ENCODE data around the gene MCC.

The MCC gene

DNA sequence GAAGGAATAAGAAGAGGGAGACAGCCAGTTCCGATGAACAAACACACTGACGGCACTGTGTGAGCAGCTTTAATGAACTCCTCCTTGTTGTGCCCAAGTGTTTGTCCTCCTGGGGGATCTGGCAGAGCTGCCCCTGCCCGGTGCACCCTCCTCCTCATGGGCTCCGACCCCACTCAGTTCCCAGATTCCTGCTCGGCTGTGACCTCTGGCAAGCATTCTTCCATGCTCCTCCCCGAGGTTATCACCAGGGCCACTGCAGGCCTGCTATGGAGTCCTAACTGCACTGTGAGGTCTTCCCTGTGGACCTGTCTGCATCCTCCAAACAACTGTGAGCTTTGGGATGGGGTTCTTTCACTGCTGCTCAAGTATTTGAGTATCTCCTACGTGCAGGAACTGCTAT, 369.5 kb downstream of the MCC start:
- H3K4me3 ChIP-seq (ENCODE audit: low read depth in 1 of 2, low read length in 2 of 2), result no peak overlapping the region
- H3K9me3 ChIP-seq (ENCODE audit: control insufficient read depth in 1 of 2, low read length in 2 of 2), result no peaks in the 10 kb centered on the region
- H3K9ac ChIP-seq (ENCODE audit: low read depth in 1 of 2, low read length in 2 of 2), result no peak overlapping the region

DNA sequence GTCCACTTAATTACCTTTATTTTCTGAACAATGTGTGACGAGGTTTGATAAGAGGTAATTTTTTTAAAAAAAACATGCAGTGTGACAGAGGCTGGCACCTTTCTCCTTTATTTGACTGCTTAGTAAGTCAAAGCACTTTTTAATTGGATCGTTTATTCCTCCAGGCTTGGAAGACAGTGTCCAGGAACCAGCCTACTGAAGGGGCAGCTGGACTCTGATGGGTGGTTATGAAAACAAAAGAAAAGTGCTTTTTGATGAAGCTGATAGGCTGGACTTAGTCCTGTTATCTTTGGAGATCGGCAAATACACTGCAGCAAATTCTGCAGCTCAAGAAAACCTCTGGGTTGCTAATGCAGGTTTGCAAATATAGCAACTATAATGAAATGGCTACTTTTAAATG, 370.0 kb downstream of the MCC start:
- H3K27ac ChIP-seq (ENCODE audit: low read depth, low read length), result no peak overlapping the region
- H3K9me3 ChIP-seq (ENCODE audit: control insufficient read depth in 1 of 2, low read length in 2 of 2), result no peaks in the 10 kb centered on the region
- no peaks in the 10 kb centered on the region for H3K27me3 ChIP-seq (ENCODE audit: control insufficient read depth in 1 of 2, insufficient read depth in 2 of 2, low read length in 2 of 2)
- no peaks in the 10 kb centered on the region for H3K36me3 ChIP-seq (ENCODE audit: control insufficient read depth in 1 of 2, insufficient read depth in 2 of 2, low read length in 2 of 2)
- no peak overlapping the region for H3K4me3 ChIP-seq (ENCODE audit: low read depth in 1 of 2, low read length in 2 of 2)
- H3K4me1 ChIP-seq (ENCODE audit: control insufficient read depth in 1 of 2, insufficient read depth in 2 of 2, low read length in 2 of 2), result peaks cover 0 to 10% of the 10 kb centered on the region in 2 donors
- no peak overlapping the region for H3K9ac ChIP-seq (ENCODE audit: low read depth in 1 of 2, low read length in 2 of 2)

More for the DNA sequence above, 369.5 kb downstream of the MCC start:
- Histone ChIP-seq H3K36me3 (ENCODE audit: control insufficient read depth in 1 of 2, insufficient read depth in 2 of 2, low read length in 2 of 2) (no peaks in the 10 kb centered on the region), H3K4me1 (ENCODE audit: control insufficient read depth in 1 of 2, insufficient read depth in 2 of 2, low read length in 2 of 2) (peaks cover 0 to 10% of the 10 kb centered on the region in 2 donors), H3K27me3 (ENCODE audit: control insufficient read depth in 1 of 2, insufficient read depth in 2 of 2, low read length in 2 of 2) (no peaks in the 10 kb centered on the region), H3K27ac (ENCODE audit: low read depth, low read length) (no peak overlapping the region)

- no peaks in the 10 kb centered on the region for H3K9me3 ChIP-seq (ENCODE audit: control insufficient read depth in 1 of 2, low read length in 2 of 2)
- no peak overlapping the region for H3K27ac ChIP-seq (ENCODE audit: low read depth, low read length)
- no peak overlapping the region for H3K4me3 ChIP-seq (ENCODE audit: low read depth in 1 of 2, low read length in 2 of 2)
- H3K4me1 ChIP-seq (ENCODE audit: control insufficient read depth in 1 of 2, insufficient read depth in 2 of 2, low read length in 2 of 2), result peaks cover 0 to 10% of the 10 kb centered on the region in 2 donors
- no peak overlapping the region for H3K9ac ChIP-seq (ENCODE audit: low read depth in 1 of 2, low read length in 2 of 2)
- H3K27me3 ChIP-seq (ENCODE audit: control insufficient read depth in 1 of 2, insufficient read depth in 2 of 2, low read length in 2 of 2), result no peaks in the 10 kb centered on the region
- H3K36me3 ChIP-seq (ENCODE audit: control insufficient read depth in 1 of 2, insufficient read depth in 2 of 2, low read length in 2 of 2), result no peaks in the 10 kb centered on the region
These were observed 370.6 kb downstream of the MCC start for GRCh38 chr5:113117543-113118115.

DNA sequence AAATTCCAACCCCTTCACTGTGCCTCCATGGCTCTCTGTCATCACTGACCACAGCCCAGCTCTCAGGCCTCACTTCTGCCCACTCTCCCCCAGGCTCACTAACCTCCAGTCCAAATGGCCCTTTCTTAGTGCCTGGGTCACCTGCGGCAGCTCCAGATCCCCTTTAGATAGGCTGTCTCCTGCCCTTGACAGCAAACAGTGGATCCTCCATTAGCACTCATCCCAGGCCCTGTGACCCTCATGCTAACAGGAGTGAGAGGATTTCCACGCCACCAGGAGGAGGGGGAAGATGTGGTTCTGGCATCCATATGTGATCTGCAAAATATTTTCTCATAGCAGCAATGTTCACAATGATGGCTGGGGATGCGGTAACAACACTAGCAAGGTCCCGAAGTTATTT, 372.3 kb downstream of the MCC start:
- Histone ChIP-seq H3K36me3 (ENCODE audit: control insufficient read depth in 1 of 2, insufficient read depth in 2 of 2, low read length in 2 of 2) (no peaks in the 10 kb centered on the region), H3K4me3 (ENCODE audit: low read depth in 1 of 2, low read length in 2 of 2) (no peak overlapping the region), H3K9me3 (ENCODE audit: control insufficient read depth in 1 of 2, low read length in 2 of 2) (no peaks in the 10 kb centered on the region), H3K4me1 (ENCODE audit: control insufficient read depth in 1 of 2, insufficient read depth in 2 of 2, low read length in 2 of 2) (peaks cover 0 to 10% of the 10 kb centered on the region in 2 donors), H3K27me3 (ENCODE audit: control insufficient read depth in 1 of 2, insufficient read depth in 2 of 2, low read length in 2 of 2) (no peaks in the 10 kb centered on the region), H3K9ac (ENCODE audit: low read depth in 1 of 2, low read length in 2 of 2) (no peak overlapping the region), H3K27ac (ENCODE audit: low read depth, low read length) (no peak overlapping the region)

DNA sequence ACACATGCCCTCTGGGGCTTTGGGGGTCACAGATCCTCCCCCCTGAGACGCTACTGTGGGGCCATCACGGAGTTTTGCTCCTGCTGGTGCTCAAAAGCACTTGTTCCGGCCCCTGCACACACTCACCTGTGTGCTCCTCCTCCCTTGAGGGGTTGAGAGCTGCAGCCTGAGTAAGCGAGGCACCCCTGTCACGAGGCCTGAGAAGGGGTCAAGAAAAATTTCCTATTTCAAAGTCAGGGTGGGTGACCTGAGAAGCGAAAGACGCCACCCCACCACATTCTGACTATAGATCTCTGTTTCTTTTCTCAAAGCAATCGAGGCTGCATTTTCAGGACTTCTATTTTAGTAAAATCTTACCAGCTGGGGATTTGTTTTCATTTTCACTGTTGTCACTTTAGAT, 373.2 kb downstream of the MCC start:
- Histone ChIP-seq H3K27me3 (ENCODE audit: control insufficient read depth in 1 of 2, insufficient read depth in 2 of 2, low read length in 2 of 2) (no peaks in the 10 kb centered on the region), H3K27ac (ENCODE audit: low read depth, low read length) (no peak overlapping the region), H3K9ac (ENCODE audit: low read depth in 1 of 2, low read length in 2 of 2) (no peak overlapping the region), H3K36me3 (ENCODE audit: control insufficient read depth in 1 of 2, insufficient read depth in 2 of 2, low read length in 2 of 2) (no peaks in the 10 kb centered on the region), H3K4me3 (ENCODE audit: low read depth in 1 of 2, low read length in 2 of 2) (no peak overlapping the region), H3K9me3 (ENCODE audit: control insufficient read depth in 1 of 2, low read length in 2 of 2) (no peaks in the 10 kb centered on the region), H3K4me1 (ENCODE audit: control insufficient read depth in 1 of 2, insufficient read depth in 2 of 2, low read length in 2 of 2) (peaks cover 0 to 10% of the 10 kb centered on the region in 2 donors)

DNA sequence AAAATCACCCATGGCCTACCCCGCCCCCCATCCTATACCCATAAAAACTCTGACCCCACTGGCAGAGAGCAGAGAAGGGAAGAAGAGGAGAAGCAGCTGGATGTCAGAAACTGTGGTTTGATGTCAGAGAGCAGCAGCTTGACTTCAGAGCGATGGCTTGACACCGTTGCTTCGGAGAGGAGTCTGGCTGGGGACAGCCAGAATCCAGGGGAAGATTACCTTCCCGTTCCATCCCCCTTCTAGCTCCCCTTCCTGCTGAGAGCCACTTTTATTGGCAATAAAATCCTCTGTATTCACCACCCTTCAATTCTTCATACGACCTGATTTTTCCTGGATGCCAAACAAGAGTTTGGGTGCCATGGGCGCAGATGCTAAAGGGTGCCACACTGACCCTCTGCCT, 373.7 kb downstream of the MCC start:
- Histone ChIP-seq H3K27me3 (ENCODE audit: control insufficient read depth in 1 of 2, insufficient read depth in 2 of 2, low read length in 2 of 2) (no peaks in the 10 kb centered on the region), H3K9me3 (ENCODE audit: control insufficient read depth in 1 of 2, low read length in 2 of 2) (no peaks in the 10 kb centered on the region), H3K27ac (ENCODE audit: low read depth, low read length) (no peak overlapping the region), H3K4me3 (ENCODE audit: low read depth in 1 of 2, low read length in 2 of 2) (no peak overlapping the region), H3K36me3 (ENCODE audit: control insufficient read depth in 1 of 2, insufficient read depth in 2 of 2, low read length in 2 of 2) (no peaks in the 10 kb centered on the region), H3K9ac (ENCODE audit: low read depth in 1 of 2, low read length in 2 of 2) (no peak overlapping the region), H3K4me1 (ENCODE audit: control insufficient read depth in 1 of 2, insufficient read depth in 2 of 2, low read length in 2 of 2) (peaks cover 0 to 7% of the 10 kb centered on the region in 2 donors)

DNA sequence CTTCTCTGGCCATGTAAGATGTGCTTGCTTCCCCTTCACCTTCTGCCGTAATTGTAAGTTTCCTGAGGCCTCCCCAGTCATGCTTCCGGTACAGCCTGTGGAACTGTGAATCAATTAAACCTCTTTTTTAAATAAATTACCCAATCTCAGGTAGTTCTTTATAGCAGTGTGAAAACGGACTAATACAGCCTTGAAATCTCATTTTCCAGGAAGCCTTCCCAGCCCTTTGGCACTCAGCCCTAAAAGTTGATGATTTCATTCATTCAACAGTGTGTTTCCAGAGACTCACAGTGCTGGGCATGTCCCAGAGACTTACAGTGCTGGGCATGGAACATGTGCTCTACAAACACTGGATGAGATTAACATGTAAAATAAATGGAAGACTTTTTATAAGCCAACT, 375.8 kb downstream of the MCC start:
- no peaks in the 10 kb centered on the region for H3K9me3 ChIP-seq (ENCODE audit: control insufficient read depth in 1 of 2, low read length in 2 of 2)
- H3K27ac ChIP-seq (ENCODE audit: low read depth, low read length), result no peak overlapping the region
- H3K27me3 ChIP-seq (ENCODE audit: control insufficient read depth in 1 of 2, insufficient read depth in 2 of 2, low read length in 2 of 2), result no peaks in the 10 kb centered on the region
- H3K36me3 ChIP-seq (ENCODE audit: control insufficient read depth in 1 of 2, insufficient read depth in 2 of 2, low read length in 2 of 2), result no peaks in the 10 kb centered on the region
- H3K4me3 ChIP-seq (ENCODE audit: low read depth in 1 of 2, low read length in 2 of 2), result no peak overlapping the region
- no peaks in the 10 kb centered on the region for H3K4me1 ChIP-seq (ENCODE audit: control insufficient read depth in 1 of 2, insufficient read depth in 2 of 2, low read length in 2 of 2)
- no peak overlapping the region for H3K9ac ChIP-seq (ENCODE audit: low read depth in 1 of 2, low read length in 2 of 2)

DNA sequence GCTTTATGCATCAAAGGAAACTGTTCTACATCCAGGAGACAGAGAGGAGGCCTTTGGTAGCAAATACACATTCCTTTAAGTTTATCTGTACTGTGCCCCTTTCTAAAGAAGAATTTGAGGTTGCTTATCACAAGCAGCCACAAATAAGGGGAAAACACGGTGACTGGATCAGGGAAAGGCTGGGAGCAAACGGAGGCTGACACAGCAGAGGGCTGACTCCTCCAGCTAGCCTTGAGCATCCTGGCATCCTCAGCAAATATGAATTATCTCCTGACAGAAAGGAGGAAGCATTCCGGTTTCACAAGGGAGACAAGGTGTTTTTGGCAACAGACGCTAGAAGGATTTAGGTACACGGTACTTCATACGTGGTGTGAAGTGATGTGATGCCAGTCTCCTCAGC, 378.1 kb downstream of the MCC start:
- Histone ChIP-seq H3K4me1 (ENCODE audit: control insufficient read depth in 1 of 2, insufficient read depth in 2 of 2, low read length in 2 of 2) (no peaks in the 10 kb centered on the region), H3K27ac (ENCODE audit: low read depth, low read length) (no peak overlapping the region), H3K4me3 (ENCODE audit: low read depth in 1 of 2, low read length in 2 of 2) (no peak overlapping the region), H3K36me3 (ENCODE audit: control insufficient read depth in 1 of 2, insufficient read depth in 2 of 2, low read length in 2 of 2) (no peaks in the 10 kb centered on the region), H3K9ac (ENCODE audit: low read depth in 1 of 2, low read length in 2 of 2) (no peak overlapping the region), H3K9me3 (ENCODE audit: control insufficient read depth in 1 of 2, low read length in 2 of 2) (no peaks in the 10 kb centered on the region), H3K27me3 (ENCODE audit: control insufficient read depth in 1 of 2, insufficient read depth in 2 of 2, low read length in 2 of 2) (no peaks in the 10 kb centered on the region)

DNA sequence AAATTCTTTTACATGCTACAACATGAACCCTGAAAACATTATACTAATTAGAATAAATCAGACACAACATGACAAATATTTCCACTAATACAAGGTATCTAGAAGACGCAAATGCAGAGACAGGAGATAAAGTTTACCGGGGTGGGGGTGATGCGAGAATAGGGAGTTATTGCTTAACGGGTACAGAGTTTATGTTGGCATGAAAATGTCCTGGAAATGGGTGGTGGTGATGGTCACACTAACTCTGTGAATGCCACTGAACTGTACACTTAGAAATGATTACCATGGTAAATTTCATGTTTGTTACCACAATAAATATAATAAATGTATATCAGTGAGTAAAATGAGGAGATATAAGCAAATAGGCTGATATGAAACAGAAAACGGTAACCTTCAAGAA, 378.9 kb downstream of the MCC start:
- Histone ChIP-seq H3K4me1 (ENCODE audit: control insufficient read depth in 1 of 2, insufficient read depth in 2 of 2, low read length in 2 of 2) (no peaks in the 10 kb centered on the region), H3K4me3 (ENCODE audit: low read depth in 1 of 2, low read length in 2 of 2) (no peak overlapping the region), H3K27ac (ENCODE audit: low read depth, low read length) (no peak overlapping the region), H3K9ac (ENCODE audit: low read depth in 1 of 2, low read length in 2 of 2) (no peak overlapping the region), H3K27me3 (ENCODE audit: control insufficient read depth in 1 of 2, insufficient read depth in 2 of 2, low read length in 2 of 2) (no peaks in the 10 kb centered on the region), H3K9me3 (ENCODE audit: control insufficient read depth in 1 of 2, low read length in 2 of 2) (no peaks in the 10 kb centered on the region), H3K36me3 (ENCODE audit: control insufficient read depth in 1 of 2, insufficient read depth in 2 of 2, low read length in 2 of 2) (no peaks in the 10 kb centered on the region)

- H3K9ac ChIP-seq (ENCODE audit: low read depth in 1 of 2, low read length in 2 of 2), result no peak overlapping the region
- H3K4me3 ChIP-seq (ENCODE audit: low read depth in 1 of 2, low read length in 2 of 2), result no peak overlapping the region
These were observed 379.8 kb downstream of the MCC start for GRCh38 chr5:113108485-113108884.

GRCh38 chr5:113106821-113107220, 381.4 kb downstream of the MCC start:
- Histone ChIP-seq H3K36me3 (ENCODE audit: control insufficient read depth in 1 of 2, insufficient read depth in 2 of 2, low read length in 2 of 2) (no peaks in the 10 kb centered on the region), H3K4me1 (ENCODE audit: control insufficient read depth in 1 of 2, insufficient read depth in 2 of 2, low read length in 2 of 2) (no peaks in the 10 kb centered on the region), H3K27ac (ENCODE audit: low read depth, low read length) (no peak overlapping the region), H3K4me3 (ENCODE audit: low read depth in 1 of 2, low read length in 2 of 2) (no peak overlapping the region), H3K27me3 (ENCODE audit: control insufficient read depth in 1 of 2, insufficient read depth in 2 of 2, low read length in 2 of 2) (no peaks in the 10 kb centered on the region), H3K9me3 (ENCODE audit: control insufficient read depth in 1 of 2, low read length in 2 of 2) (no peaks in the 10 kb centered on the region), H3K9ac (ENCODE audit: low read depth in 1 of 2, low read length in 2 of 2) (no peak overlapping the region)

More at GRCh38 chr5:113108485-113108884, 379.8 kb downstream of the MCC start:
- no peaks in the 10 kb centered on the region for H3K9me3 ChIP-seq (ENCODE audit: control insufficient read depth in 1 of 2, low read length in 2 of 2)
- H3K36me3 ChIP-seq (ENCODE audit: control insufficient read depth in 1 of 2, insufficient read depth in 2 of 2, low read length in 2 of 2), result no peaks in the 10 kb centered on the region
- no peak overlapping the region for H3K27ac ChIP-seq (ENCODE audit: low read depth, low read length)
- no peaks in the 10 kb centered on the region for H3K4me1 ChIP-seq (ENCODE audit: control insufficient read depth in 1 of 2, insufficient read depth in 2 of 2, low read length in 2 of 2)
- H3K27me3 ChIP-seq (ENCODE audit: control insufficient read depth in 1 of 2, insufficient read depth in 2 of 2, low read length in 2 of 2), result no peaks in the 10 kb centered on the region

Measured in duodenal mucosa (tissue), 2 donors.